B cell (primary cell): ENCODE measurements around the gene NAGPA. TPM values are rescaled to one million over a fixed set of nuclear protein-coding genes. Genes with fewer than 3 reads are reported as not detected.

Experiments used
- ATAC-seq: fragments of 200-7000 bp; cut with Tn5 transposase; one replicate; pipeline ENCODE4 v1.10.0; 2021; ENCODE audit warnings: low read depth, mild to moderate bottlenecking, moderate number of reproducible peaks, moderate library complexity
- CTCF ChIA-PET: fragments of 350-600 bp; sonication (Branson Sonifier 250); formaldehyde crosslinking; loops from one replicate; lab custom pipeline; 2021; ENCODE audit warnings: antibody characterized with exemption, inconsistent platforms; lab: Charles Lee
- POLR2A ChIA-PET: fragments of 350-600 bp; sonication (Branson Sonifier 250); formaldehyde crosslinking; loops from one replicate; lab custom pipeline; 2021; ENCODE audit warnings: antibody characterized with exemption; lab: Charles Lee
- DNase-seq: peaks from one replicate; pipeline ENCODE4 v3.0.0; 2013
- H2AFZ ChIP-seq: 2 replicates; pipeline ENCODE4 v1.6.1; 2012; ENCODE audit warnings: mild to moderate bottlenecking, low read depth, low read length; ENCODE audit not compliant: insufficient read depth, poor library complexity, severe bottlenecking
- H3K27ac ChIP-seq, 2 donors: 1 replicate in 1 of 2; 2 replicates in 1 of 2; pipeline ENCODE4 v1.5.1; 2012 to 2013; ENCODE audit warnings: low read length in 2 of 2, mild to moderate bottlenecking in 2 of 2, moderate library complexity in 1 of 2
- H3K27me3 ChIP-seq, 4 experiments: fragments of 200-600 bp in 1 of 4; sonication (generic) in 1 of 4; replicated peaks in 1 of 4; 1 replicate in 2 of 4; 2 replicates in 2 of 4; pipeline versions ENCODE4 v1.6.1 to v1.7.0; 2013 to 2016; ENCODE audit warnings: low read length in 3 of 4, mild to moderate bottlenecking in 2 of 4, mixed read lengths in 1 of 4, moderate library complexity in 1 of 4; ENCODE audit not compliant: insufficient read depth in 4 of 4, control insufficient read depth in 3 of 4; ENCODE audit errors: control extremely low read depth in 1 of 4
- H3K36me3 ChIP-seq, 2 experiments: replicated peaks in 1 of 2; 1 replicate in 1 of 2; 2 replicates in 1 of 2; pipeline versions ENCODE4 v1.6.1 to v1.7.1; 2013; ENCODE audit warnings: low read length in 1 of 2; ENCODE audit not compliant: insufficient read depth in 2 of 2, control insufficient read depth in 1 of 2; ENCODE audit errors: control extremely low read depth in 1 of 2, extremely low read depth in 1 of 2
- H3K4me1 ChIP-seq, 2 donors: fragments of 200-600 bp in 1 of 2; sonication (generic) in 1 of 2; 1 replicate in 1 of 2; 2 replicates in 1 of 2; pipeline versions ENCODE4 v1.5.1 to v1.6.1; 2013 to 2017; ENCODE audit warnings: low read length in 2 of 2; ENCODE audit not compliant: control insufficient read depth in 2 of 2, insufficient read depth in 2 of 2
- H3K4me2 ChIP-seq: replicated peaks from 2 replicates; pipeline ENCODE3; 2012; ENCODE audit warnings: mild to moderate bottlenecking, low read depth, low read length; ENCODE audit not compliant: poor library complexity, severe bottlenecking
- H3K4me3 ChIP-seq, 5 experiments: fragments of 200-600 bp in 1 of 5; sonication (generic) in 1 of 5; 1 replicate in 3 of 5; 2 replicates in 2 of 5; pipeline versions ENCODE4 v1.5.1 to v1.7.0; 2011 to 2016; ENCODE audit warnings: low read length in 4 of 5, mild to moderate bottlenecking in 4 of 5, low read depth in 2 of 5, control low read depth in 1 of 5, moderate library complexity in 1 of 5; ENCODE audit not compliant: insufficient read depth in 1 of 5; ENCODE audit errors: control extremely low read depth in 1 of 5, extremely low read depth in 1 of 5
- H3K79me2 ChIP-seq: fragments of 200-600 bp; sonication (generic); one replicate; pipeline ENCODE4 v1.6.0; 2016; ENCODE audit warnings: low read length; ENCODE audit not compliant: control insufficient read depth, insufficient read depth
- H3K9ac ChIP-seq: fragments of 200-600 bp; sonication (generic); 2 replicates; pipeline ENCODE4 v1.6.1; 2017; ENCODE audit warnings: mild to moderate bottlenecking, low read length, moderate library complexity
- H3K9me3 ChIP-seq, 3 donors: one replicate each; pipeline versions ENCODE4 v1.6.1 to v1.7.1; 2013; ENCODE audit warnings: low read length in 2 of 3; ENCODE audit not compliant: control insufficient read depth in 2 of 3, insufficient read depth in 1 of 3; ENCODE audit errors: control extremely low read depth in 1 of 3
- H4K20me1 ChIP-seq: 2 replicates; pipeline ENCODE4 v1.6.0; 2012; ENCODE audit warnings: mild to moderate bottlenecking, low read length; ENCODE audit not compliant: insufficient read depth, control insufficient read depth, poor library complexity, severe bottlenecking
- H3K27ac Mint-ChIP-seq: one replicate; pipeline ENCODE4 v1.8.0; 2021; ENCODE audit warnings: mixed read lengths
- H3K27me3 Mint-ChIP-seq: one replicate; pipeline ENCODE4 v1.8.0; 2021; ENCODE audit warnings: mixed read lengths
- H3K4me1 Mint-ChIP-seq: one replicate; pipeline ENCODE4 v1.8.0; 2021; ENCODE audit warnings: mixed read lengths
- H3K4me3 Mint-ChIP-seq: one replicate; pipeline ENCODE4 v1.8.0; 2021; ENCODE audit warnings: mixed read lengths
- H3K9me3 Mint-ChIP-seq: one replicate; pipeline ENCODE4 v1.8.0; 2022; ENCODE audit warnings: mixed read lengths; ENCODE audit not compliant: insufficient read depth
- EZH2 ChIP-seq: IDR thresholded peaks from 2 replicates; pipeline ENCODE4 v1.6.1; 2012; ENCODE audit warnings: borderline replicate concordance, low read depth, mild to moderate bottlenecking, moderate library complexity, low read length; ENCODE audit not compliant: insufficient read depth, poor library complexity, severe bottlenecking
- WGBS: methylation state at CpG from one replicate; pipeline ENCODE4 v1.1.5; 2013; ENCODE audit warnings: missing lambda C conversion rate; ENCODE audit not compliant: insufficient coverage; 5-methylcytosine and 5-hydroxymethylcytosine counted together
- intact Hi-C: fragments of 100-400 bp; cut with micrococcal nuclease; formaldehyde crosslinking; loops from one replicate; pipeline ENCODE4 v1.10.0; 2022
- polyA plus RNA-seq: library from polyadenylated mRNA; depleted of rRNA; stranded (reverse); fragments of >200 nt; gene quantifications from 2 replicates; pipeline ENCODE4 v1.2.3, GENCODE V29; 2012
- total RNA-seq, 2 donors: library from RNA; stranded (reverse); fragments of 120-200 nt in 1 of 2; gene quantifications; 1 replicate in 1 of 2; 2 replicates in 1 of 2; pipeline versions ENCODE4 v1.2.3 to v1.2.4, GENCODE V29; 2013 to 2022
- TF ChIP-seq, protein P1 (sequence below): fragments of 200-600 bp; IDR thresholded peaks from one replicate; pipeline ENCODE4 v1.8.0; 2022; ENCODE audit warnings: antibody characterized with exemption, mild to moderate bottlenecking

NAGPA gene
- total and polyA plus RNA-seq, 2 donors (not counting 1 experiment from before 2014, with no cell fraction given): 38.4 to 38.6 TPM

DNA sequence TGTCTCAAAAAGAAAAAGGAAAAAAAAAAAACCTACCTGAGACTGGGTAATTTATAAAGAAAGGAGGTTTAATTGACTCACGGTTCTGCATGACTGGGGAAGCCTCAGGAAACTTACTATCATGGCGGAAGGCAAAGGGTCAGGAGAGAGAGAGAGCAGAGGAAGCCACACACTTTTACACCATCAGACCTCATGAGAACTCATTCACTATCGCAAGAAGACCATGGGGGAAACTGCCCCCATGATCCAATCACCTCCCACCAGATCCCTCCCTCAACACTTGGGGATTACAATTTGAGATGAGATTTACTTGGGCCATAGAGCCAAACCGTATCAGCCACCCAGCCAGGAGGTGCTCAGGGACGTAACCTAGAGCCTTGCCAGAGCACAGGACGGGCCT, 20.8 kb downstream of the NAGPA start:
- WGBS: 85% methylated on average over 3 of the region's 6 CpGs
- no peak for DNase-seq

DNA sequence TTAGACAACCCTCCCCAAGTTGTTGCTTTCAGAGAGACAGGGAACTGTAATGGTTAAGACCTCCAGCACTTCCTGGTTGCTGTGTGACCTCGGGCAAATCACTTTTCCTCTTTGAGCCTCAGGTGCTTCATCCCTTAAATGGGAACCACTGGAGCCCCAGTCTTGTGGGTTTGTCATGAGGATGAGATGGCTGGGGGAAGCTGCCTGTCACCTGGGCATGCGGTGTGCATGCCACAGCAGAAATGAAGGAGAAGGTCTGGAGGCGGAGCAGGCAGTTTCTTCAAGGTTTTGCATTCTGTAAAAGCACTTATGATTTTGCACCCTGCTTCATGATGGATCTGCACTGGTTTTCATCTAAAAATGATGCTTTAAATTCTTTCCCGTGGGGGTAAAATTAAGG, 22.1 kb downstream of the NAGPA start:
- Histone ChIP-seq H3K27ac (no peak overlapping the region), H3K9ac (no peak overlapping the region), H3K4me2 (no peak overlapping the region), H3K9me3 (no peaks in the 10 kb centered on the region), H4K20me1 (no peaks in the 10 kb centered on the region), H3K79me2 (no peaks in the 10 kb centered on the region), H3K4me1 (no peaks in the 10 kb centered on the region), H2AFZ (no peak overlapping the region), H3K4me3 (no peak overlapping the region), H3K27me3 (no peaks in the 10 kb centered on the region), H3K36me3 (no peaks in the 10 kb centered on the region)
- no peak overlapping the region for H3K27ac Mint-ChIP-seq
- WGBS: 76% methylated on average over 3 of the region's 4 CpGs
- ATAC-seq (no peak), DNase-seq (no peak)
- CTCF ChIA-PET: interaction anchor here (0.6 kb wide), 1 partner anchor 810 kb away, joined by 4 read pairs; no protein-coding TSS in a partner anchor
- H3K9me3 Mint-ChIP-seq: no peaks in the 10 kb centered on the region
- peaks cover 24% of the 10 kb centered on the region for H3K27me3 Mint-ChIP-seq
- no peak for TF ChIP-seq EZH2
- TF ChIP-seq, protein P1, sequence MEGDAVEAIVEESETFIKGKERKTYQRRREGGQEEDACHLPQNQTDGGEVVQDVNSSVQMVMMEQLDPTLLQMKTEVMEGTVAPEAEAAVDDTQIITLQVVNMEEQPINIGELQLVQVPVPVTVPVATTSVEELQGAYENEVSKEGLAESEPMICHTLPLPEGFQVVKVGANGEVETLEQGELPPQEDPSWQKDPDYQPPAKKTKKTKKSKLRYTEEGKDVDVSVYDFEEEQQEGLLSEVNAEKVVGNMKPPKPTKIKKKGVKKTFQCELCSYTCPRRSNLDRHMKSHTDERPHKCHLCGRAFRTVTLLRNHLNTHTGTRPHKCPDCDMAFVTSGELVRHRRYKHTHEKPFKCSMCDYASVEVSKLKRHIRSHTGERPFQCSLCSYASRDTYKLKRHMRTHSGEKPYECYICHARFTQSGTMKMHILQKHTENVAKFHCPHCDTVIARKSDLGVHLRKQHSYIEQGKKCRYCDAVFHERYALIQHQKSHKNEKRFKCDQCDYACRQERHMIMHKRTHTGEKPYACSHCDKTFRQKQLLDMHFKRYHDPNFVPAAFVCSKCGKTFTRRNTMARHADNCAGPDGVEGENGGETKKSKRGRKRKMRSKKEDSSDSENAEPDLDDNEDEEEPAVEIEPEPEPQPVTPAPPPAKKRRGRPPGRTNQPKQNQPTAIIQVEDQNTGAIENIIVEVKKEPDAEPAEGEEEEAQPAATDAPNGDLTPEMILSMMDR: no peak
- no peak overlapping the region for H3K4me3 Mint-ChIP-seq
- H3K4me1 Mint-ChIP-seq: no peaks in the 10 kb centered on the region
- intact Hi-C loops: no loop called here
- POLR2A ChIA-PET: no interaction called here

More for the DNA sequence above, 20.8 kb downstream of the NAGPA start:
- Mint-ChIP-seq H3K27ac (no peak overlapping the region), H3K4me1 (no peaks in the 10 kb centered on the region), H3K27me3 (peaks cover 24% of the 10 kb centered on the region), H3K9me3 (no peaks in the 10 kb centered on the region), H3K4me3 (no peak overlapping the region)
- POLR2A ChIA-PET: no interaction called here
- intact Hi-C loops: no loop called here
- no peak overlapping the region for H3K4me3 ChIP-seq
- peaks cover 0 to 2% (median 0%) of the 10 kb centered on the region in 4 experiments for H3K27me3 ChIP-seq
- no peaks in the 10 kb centered on the region for H3K79me2 ChIP-seq
- TF ChIP-seq, protein P1: no peak
- no peak for TF ChIP-seq EZH2
- ATAC-seq: no peak
- CTCF ChIA-PET: no interaction called here
- no peak overlapping the region for H3K27ac ChIP-seq
- peaks cover 0 to 9% (median 0%) of the 10 kb centered on the region in 3 donors for H3K9me3 ChIP-seq
- H3K36me3 ChIP-seq: no peaks in the 10 kb centered on the region
- H2AFZ ChIP-seq: no peak overlapping the region
- no peak overlapping the region for H3K4me2 ChIP-seq
- no peaks in the 10 kb centered on the region for H4K20me1 ChIP-seq
- no peak overlapping the region for H3K9ac ChIP-seq
- H3K4me1 ChIP-seq: no peaks in the 10 kb centered on the region
